Gastrocnemius medialis (tissue), 4 donors: ENCODE data around the gene PLA2R1. TPM values are rescaled to one million over a fixed set of nuclear protein-coding genes. Genes with fewer than 3 reads are reported as not detected.
A peak's percentile ranks its signal among the peaks of the same experiment; 100 is the strongest.

Experiments used
- ATAC-seq, 2 donors: fragments of 150-250 bp; one replicate each; pipeline ENCODE4 v1.9.1; 2016
- DNase-seq, 2 donors: peaks; one replicate each; pipeline ENCODE4 v3.0.0-alpha.2; 2019
- H3K27ac ChIP-seq, 4 donors: fragments of 200-600 bp; sonication (generic); 1 replicate in 1 of 4; 2 replicates in 3 of 4; pipeline ENCODE4 v1.5.1; 2016 to 2018; ENCODE audit warnings: mild to moderate bottlenecking in 2 of 4, moderate library complexity in 1 of 4
- H3K27me3 ChIP-seq, 3 donors: fragments of 200-600 bp; sonication (generic) in 2 of 3; 1 replicate in 1 of 3; 2 replicates in 2 of 3; pipeline versions ENCODE4 v1.5.1 to v1.6.0; 2016 to 2019; ENCODE audit warnings: mild to moderate bottlenecking in 1 of 3, moderate library complexity in 1 of 3
- H3K36me3 ChIP-seq, 2 donors: fragments of 200-600 bp; sonication (generic) in 1 of 2; one replicate each; pipeline ENCODE4 v1.5.1; 2017 to 2018
- H3K4me1 ChIP-seq, 2 donors: fragments of 200-600 bp; sonication (generic) in 1 of 2; one replicate each; pipeline ENCODE4 v1.5.1; 2016 to 2017; ENCODE audit warnings: mild to moderate bottlenecking in 2 of 2
- H3K4me3 ChIP-seq, 4 donors: fragments of 200-600 bp; sonication (generic) in 3 of 4; 1 replicate in 1 of 4; 2 replicates in 3 of 4; pipeline ENCODE4 v1.5.1; 2016 to 2019; ENCODE audit warnings: mild to moderate bottlenecking in 2 of 4
- H3K9me3 ChIP-seq, 3 donors: fragments of 200-600 bp; sonication (generic) in 2 of 3; 1 replicate in 1 of 3; 2 replicates in 2 of 3; pipeline ENCODE4 v1.5.1; 2016 to 2019
- POLR2A ChIP-seq, 2 donors: fragments of 450-650 bp; IDR thresholded peaks; one replicate each; pipeline ENCODE4 v1.6.1; 2017; ENCODE audit warnings: antibody characterized with exemption in 2 of 2, mild to moderate bottlenecking in 2 of 2, moderate library complexity in 2 of 2
- in situ Hi-C, 4 donors: fragments of 200-750 bp; cut with MboI; loops; one replicate each; pipeline versions ENCODE4 v1.15.0 to v1.8.0; 2017; ENCODE audit warnings: low sequenced_read_pairs in 4 of 4
- intact Hi-C: fragments of 100-400 bp; cut with DNase I; formaldehyde crosslinking; loops from one replicate; pipeline ENCODE4 v1.15.1; 2023; ENCODE audit warnings: low total_unique reads
- total RNA-seq, 4 donors: library from RNA; depleted of rRNA; stranded (reverse); fragments of >200 nt; gene quantifications; one replicate each; pipeline versions ENCODE4 v1.1.0 to v1.2.3, GENCODE V29; 2016
- TF ChIP-seq, protein P1 (sequence below), 5 experiments: fragments of 450-650 bp in 3 of 5; fragments of 200-600 bp in 2 of 5; sonication (generic) in 2 of 5; IDR thresholded peaks in 4 of 5; conservative IDR thresholded peaks in 1 of 5; 1 replicate in 4 of 5; 2 replicates in 1 of 5; pipeline ENCODE4 v1.5.1; 2016 to 2019; ENCODE audit warnings: antibody characterized with exemption in 5 of 5, mild to moderate bottlenecking in 3 of 5, moderate library complexity in 3 of 5

The PLA2R1 gene
- total RNA-seq, 4 donors from 2014 or later = 0.34 to 1.0 (median 0.45) TPM

DNA sequence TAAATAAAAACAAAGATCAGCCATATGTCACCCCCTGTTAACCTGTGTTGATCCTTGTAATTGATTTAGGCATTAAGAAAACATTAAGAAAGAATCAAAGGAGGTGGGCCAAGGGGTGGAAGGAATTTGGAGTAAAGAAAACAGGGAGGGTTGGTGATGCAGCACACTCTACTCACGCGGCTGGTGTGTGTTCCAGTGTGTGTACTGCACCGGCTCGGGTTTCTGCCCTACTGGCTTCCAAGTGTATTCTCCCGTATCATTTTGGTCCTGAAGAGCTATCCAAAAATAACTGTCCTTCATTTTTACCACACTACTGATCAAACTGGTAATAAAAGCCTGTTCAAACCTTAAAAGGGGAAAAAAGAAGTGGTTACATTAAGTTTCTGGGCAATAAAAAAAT, 56.9 kb downstream of the PLA2R1 start:
- in situ Hi-C loops = no loop called here
- peak; percentile 59 to 66 for DNase-seq

GRCh38 chr2:159998961-159999360, 63.5 kb downstream of the PLA2R1 start:
- Histone ChIP-seq H3K27ac (no peak overlapping the region), H3K4me3 (no peak overlapping the region), H3K36me3 (no peaks in the 10 kb centered on the region), H3K9me3 (no peaks in the 10 kb centered on the region), H3K27me3 (no peaks in the 10 kb centered on the region), H3K4me1 (no peaks in the 10 kb centered on the region)
- ATAC-seq (no peak), DNase-seq (no peak)
- TF ChIP-seq POLR2A (IDR thresholded peaks at IDR 0.05) = no peak
- TF ChIP-seq, protein P1, sequence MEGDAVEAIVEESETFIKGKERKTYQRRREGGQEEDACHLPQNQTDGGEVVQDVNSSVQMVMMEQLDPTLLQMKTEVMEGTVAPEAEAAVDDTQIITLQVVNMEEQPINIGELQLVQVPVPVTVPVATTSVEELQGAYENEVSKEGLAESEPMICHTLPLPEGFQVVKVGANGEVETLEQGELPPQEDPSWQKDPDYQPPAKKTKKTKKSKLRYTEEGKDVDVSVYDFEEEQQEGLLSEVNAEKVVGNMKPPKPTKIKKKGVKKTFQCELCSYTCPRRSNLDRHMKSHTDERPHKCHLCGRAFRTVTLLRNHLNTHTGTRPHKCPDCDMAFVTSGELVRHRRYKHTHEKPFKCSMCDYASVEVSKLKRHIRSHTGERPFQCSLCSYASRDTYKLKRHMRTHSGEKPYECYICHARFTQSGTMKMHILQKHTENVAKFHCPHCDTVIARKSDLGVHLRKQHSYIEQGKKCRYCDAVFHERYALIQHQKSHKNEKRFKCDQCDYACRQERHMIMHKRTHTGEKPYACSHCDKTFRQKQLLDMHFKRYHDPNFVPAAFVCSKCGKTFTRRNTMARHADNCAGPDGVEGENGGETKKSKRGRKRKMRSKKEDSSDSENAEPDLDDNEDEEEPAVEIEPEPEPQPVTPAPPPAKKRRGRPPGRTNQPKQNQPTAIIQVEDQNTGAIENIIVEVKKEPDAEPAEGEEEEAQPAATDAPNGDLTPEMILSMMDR (IDR thresholded peaks at IDR 0.05 in 4 of 5, conservative IDR thresholded peaks at IDR 0.05 in 1 of 5) = no peak
- in situ Hi-C loops = no loop called here
- intact Hi-C loops = no loop called here

More for the DNA sequence above, 56.9 kb downstream of the PLA2R1 start:
- ATAC-seq = peak; percentile 92 to 97
- no peaks in the 10 kb centered on the region for H3K36me3 ChIP-seq
- H3K27me3 ChIP-seq = no peaks in the 10 kb centered on the region
- intact Hi-C loops = no loop called here
- no peak overlapping the region for H3K4me3 ChIP-seq
- peak overlapping the region in 3 of 4 donors; percentile 55 to 81 (median 57) for H3K27ac ChIP-seq
- TF ChIP-seq, protein P1 (IDR thresholded peaks at IDR 0.05 in 4 of 5, conservative IDR thresholded peaks at IDR 0.05 in 1 of 5) = no peak
- TF ChIP-seq POLR2A (IDR thresholded peaks at IDR 0.05) = no peak
- no peaks in the 10 kb centered on the region for H3K9me3 ChIP-seq
- H3K4me1 ChIP-seq = peaks cover 15% of the 10 kb centered on the region in 2 donors

GRCh38 chr2:159998243-159998642, 64.2 kb downstream of the PLA2R1 start:
- Histone ChIP-seq H3K27me3 (no peaks in the 10 kb centered on the region), H3K27ac (no peak overlapping the region), H3K4me3 (no peak overlapping the region), H3K9me3 (no peaks in the 10 kb centered on the region), H3K36me3 (no peaks in the 10 kb centered on the region), H3K4me1 (no peaks in the 10 kb centered on the region)
- in situ Hi-C loops = no loop called here
- TF ChIP-seq, protein P1 (IDR thresholded peaks at IDR 0.05 in 4 of 5, conservative IDR thresholded peaks at IDR 0.05 in 1 of 5) = no peak
- TF ChIP-seq POLR2A (IDR thresholded peaks at IDR 0.05) = no peak
- no peak for DNase-seq
- intact Hi-C loops = no loop called here
- no peak for ATAC-seq

- ATAC-seq = no peak
- DNase-seq = no peak
- H3K27me3 ChIP-seq = no peaks in the 10 kb centered on the region
- no peak overlapping the region for H3K27ac ChIP-seq
- intact Hi-C loops (no loop called here), in situ Hi-C loops (no loop called here)
- H3K4me1 ChIP-seq = no peaks in the 10 kb centered on the region
- no peaks in the 10 kb centered on the region for H3K36me3 ChIP-seq
- no peak overlapping the region for H3K4me3 ChIP-seq
- TF ChIP-seq, protein P1 (IDR thresholded peaks at IDR 0.05 in 4 of 5, conservative IDR thresholded peaks at IDR 0.05 in 1 of 5) = no peak
- TF ChIP-seq POLR2A (IDR thresholded peaks at IDR 0.05) = no peak
- no peaks in the 10 kb centered on the region for H3K9me3 ChIP-seq
These were observed 65.4 kb downstream of the PLA2R1 start for GRCh38 chr2:159996792-159997546.
